Measurements from ENCODE around the gene NTM.

NTM gene

DNA sequence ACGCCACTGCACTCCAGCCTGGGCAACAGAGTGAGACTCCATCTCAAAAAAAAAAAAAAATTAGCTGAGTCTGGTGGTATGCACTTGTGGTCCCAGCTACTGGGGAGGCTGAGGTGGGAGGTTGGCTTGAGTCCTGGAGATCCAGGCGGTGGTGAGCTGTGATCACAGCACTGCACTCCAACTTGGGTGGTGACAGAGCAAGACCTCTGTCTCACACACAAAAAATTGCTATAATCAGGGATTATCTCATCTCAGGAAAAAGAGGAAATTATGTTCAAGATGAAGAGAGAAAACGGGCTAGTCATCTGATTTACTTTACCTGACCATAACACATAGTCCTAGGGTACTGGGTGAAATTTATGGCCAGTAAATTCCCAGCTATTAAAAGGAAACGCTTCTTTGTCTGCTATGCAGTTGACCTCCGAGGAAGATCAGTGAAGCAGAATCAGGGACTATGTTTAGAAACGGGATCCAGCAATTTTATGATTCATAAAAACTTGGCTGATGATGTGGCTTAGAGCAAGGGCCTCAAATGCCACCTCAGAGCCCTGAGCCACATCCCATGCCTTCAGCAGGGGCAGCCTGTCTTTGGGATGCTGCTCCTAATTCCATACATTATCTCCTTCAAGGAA is 386.2 kb downstream of the NTM start:
- DNase-seq: no peak

DNA sequence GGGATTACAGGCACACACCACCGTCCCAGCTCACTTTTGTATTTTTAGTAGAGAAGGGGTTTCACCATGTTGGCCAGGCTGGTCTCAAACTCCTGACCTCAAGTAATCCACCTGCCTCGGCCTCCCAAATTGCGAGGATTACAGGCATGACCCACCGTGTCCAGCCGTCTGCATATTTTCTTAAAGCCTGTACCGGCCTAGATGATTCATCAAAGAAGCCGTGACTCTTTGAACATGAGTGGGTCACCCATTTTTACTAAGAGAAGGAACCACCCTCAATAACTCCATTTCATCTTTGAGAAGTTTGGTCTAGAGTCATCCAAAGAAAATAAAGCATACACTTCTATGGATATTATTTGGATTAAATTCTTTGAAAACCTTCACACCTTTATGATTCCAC is 388.3 kb downstream of the NTM start:
- no peak for DNase-seq

DNA sequence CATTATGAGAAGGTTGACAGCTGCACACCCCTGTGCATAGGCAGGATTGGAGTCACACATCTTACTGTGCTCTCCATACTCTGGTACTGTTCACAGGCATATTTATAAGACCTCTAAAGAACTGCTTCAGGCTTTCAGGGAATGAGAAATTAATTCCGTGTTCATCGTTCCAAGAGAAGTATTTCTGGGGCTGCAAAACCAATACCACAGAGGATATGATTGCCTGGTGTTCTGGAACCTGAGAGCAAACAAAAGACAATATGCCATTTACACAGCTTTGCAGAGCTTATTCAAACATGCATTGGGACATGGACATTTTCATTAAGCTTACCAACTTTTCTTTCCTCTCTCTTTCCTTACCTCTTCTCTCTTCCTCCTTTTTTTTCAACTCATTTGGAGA is 388.7 kb downstream of the NTM start:
- DNase-seq: peak; percentile 55

DNA sequence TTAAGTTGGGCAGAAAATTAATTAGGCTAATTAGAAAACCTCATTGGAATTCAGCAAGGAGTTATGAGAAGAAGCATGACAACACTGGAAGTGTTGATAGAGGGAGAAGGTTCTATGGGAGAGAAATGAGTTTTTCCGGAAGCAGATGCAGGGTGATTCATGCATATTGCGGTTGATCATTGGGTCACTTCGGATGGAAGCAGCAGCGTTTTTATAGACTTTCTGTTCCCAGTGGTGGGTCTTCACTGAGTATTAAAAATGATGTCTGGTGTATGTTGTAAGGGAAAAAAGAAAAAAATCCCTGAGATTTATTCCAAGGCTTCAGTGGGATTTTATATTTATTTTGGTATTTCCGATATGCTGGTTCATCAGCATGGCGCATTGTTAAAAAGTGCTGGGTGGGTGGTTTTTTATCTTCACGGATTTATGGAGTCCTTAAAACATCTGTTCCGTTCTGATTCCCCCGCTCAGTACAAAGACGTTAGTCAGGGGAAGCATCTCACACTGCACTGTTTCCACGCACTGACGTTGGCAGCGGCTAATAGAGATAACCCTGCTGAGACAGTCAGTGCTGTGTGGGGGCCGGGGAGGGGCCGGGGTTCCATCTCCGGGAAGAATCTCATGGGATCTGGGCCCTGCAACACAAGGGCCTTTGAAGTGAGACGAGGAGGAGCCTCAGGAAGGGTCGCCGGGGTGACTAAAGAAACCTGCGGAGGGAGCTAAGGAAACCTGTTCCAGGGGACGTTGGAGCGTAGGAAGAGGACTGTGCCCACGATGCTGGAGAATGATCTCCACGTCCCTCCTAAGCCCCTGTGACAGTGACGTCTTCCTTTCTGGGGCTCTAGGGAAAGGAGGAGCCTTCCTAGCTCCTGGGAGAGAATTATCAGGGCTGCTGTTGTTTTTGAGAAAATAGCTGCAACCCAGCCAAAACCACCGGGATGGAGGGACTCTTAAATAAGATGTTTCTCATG is 390.0 kb downstream of the NTM start:
- no peak for DNase-seq

DNA sequence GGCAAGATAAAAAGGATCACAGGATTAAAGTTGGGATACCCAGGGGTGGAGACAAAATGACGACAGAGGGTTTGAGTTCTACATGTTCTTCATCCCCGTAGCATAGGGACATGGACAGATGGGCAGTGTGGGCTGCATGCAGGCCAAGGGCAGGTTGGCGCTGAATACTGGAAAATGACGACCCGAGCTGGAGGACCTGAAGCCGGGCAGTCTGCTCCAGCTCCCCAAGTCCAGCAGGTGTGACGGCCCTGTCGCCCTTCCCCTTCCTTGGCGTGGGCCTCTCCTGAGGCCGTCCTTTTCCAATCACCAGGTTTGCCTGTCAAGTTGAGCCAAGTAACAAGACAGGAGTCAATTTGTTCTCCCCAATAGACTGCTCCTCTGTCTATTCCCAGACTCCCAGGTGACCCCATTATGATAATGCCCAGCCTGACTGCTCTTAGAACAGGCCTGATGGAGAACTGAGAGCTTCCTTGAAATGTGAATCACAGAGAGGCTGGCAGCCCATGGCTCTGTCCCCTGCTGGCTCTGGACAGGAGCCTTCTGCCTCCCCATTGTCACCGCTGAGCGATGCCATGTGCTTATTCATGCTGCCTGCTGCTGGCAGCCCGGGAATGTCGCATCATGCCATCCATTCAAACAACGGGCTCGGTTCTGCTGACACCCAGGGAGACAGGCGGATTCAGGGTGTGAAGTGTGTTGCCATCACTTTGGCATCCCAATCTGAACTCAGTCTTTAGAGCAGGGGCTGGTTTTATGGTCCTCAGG is 392.1 kb downstream of the NTM start:
- peak; percentile 41 for DNase-seq

DNA sequence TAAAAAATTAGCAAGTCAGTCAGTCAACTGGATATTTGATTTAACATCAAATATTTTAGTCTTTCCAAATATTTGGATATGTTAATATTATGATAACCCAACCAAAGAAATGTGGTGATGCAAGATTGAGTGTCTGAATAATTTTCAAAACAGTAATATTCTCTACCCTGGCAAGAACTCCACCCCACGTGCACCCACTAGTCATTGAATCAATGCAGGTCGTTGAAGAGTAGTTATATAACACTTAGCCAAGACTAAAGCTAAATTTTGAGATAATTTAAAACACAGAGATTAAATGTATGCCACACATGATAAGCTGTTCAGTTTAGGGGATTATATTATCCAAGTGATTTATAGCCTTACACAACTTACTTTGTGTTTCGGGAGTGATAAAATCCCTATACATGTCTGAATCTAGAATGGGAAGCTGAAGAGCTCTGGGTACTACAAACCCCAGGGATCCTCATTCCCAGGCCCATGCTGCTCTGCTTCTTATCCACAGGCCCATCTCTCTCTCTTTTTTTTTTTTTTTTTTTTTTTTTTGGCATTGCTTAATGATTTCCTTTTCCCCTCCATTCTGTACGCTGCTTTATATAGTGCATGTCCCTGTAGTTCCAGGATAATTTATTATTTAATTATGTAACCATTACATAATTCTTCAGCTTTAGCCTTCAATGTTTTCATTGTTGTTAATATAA is 392.9 kb downstream of the NTM start:
- peak; percentile 30 for DNase-seq

DNA sequence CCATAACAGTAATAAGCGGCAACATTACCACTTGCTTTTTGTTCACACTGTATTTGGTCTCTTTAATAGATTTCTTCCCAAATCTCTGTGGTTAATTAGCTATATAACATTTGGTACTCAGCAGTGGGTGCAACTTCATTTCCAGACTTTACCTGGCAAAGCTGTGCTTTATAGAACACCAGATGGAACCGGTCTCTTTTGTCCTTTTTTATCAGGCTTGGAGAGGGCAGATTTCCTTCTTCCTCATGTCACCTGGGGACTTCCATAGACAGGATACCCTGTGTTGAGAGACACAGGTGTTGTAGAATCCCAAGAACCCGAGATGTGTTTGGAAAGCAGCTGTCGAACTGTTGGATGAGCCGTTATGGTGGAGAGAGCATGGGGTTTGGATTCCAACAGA is 393.7 kb downstream of the NTM start:
- DNase-seq: peak; percentile 98

DNA sequence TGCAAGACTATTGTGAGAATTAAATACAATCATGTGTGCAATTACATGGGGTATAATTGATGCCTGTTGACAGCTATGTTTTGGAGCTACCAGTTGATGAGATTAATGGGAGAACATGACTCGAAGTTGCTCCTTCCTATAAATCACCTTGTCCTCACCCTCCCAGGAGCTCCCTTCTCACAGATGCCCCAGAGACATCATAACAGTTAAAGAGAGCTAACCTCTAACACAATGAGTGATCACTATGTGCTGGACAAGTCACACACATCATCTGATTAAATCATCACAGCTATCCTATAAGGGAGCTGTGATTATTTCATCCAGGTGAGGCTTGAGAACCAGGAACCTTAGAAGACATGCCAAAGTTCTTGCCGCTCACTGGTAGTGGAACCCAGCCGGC is 394.2 kb downstream of the NTM start:
- DNase-seq: peak; percentile 98

DNA sequence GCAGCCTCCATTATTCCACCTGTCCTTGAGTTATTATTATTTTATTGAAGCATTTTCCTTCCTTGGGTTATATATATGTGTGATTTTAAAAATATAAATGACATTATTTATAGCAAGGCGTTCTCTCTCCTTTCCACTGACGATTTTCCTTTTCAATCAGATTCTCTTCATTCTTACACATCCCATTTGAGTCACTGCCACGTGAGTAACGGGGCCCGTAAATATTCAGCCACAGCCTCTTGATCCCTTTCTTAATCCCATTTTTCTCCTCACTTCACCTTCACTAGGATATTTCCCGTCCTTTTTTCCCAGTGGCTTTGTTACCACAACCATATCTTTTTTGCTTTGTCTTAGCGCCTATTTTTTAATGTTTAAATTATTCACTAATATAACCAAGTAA is 396.2 kb downstream of the NTM start:
- DNase-seq: no peak

DNA sequence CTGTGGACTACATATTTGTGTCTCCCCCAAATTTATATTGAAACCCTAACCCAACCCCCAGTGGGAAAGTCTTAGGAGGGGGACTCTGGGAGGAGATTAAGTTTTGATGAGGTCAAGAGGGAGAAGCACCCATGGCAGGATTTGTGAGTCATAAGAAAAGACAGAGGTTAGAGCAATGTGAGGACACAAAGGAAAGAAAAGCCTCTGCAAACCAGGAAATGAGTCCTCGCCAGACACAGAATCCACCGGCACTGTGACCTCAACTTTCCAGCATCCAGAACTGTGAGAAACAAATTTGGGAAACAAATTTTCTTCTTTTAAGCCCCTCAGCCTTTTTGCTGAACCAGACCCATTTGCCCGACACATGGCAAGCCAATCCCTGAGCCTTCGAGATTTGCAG is 397.0 kb downstream of the NTM start:
- DNase-seq: no peak

DNA sequence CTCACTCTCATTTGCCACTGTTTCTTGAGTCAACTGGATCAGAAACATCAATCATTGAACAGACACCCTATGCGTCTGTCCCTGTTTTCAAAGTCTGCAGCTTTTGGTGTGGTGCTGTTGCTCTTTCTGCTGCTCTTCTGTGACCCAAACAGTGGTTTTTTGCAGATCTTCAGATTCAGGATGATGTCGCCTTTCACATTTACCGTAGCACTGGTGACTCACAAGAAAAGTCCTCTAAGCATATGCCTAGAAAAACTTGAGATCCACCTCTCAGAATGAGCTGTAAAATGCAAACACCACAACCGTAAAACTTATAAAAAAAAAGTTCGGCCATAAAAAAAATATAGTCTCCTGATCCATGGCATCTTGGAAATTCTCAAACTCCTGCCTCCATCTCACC is 400.4 kb downstream of the NTM start:
- DNase-seq: no peak

DNA sequence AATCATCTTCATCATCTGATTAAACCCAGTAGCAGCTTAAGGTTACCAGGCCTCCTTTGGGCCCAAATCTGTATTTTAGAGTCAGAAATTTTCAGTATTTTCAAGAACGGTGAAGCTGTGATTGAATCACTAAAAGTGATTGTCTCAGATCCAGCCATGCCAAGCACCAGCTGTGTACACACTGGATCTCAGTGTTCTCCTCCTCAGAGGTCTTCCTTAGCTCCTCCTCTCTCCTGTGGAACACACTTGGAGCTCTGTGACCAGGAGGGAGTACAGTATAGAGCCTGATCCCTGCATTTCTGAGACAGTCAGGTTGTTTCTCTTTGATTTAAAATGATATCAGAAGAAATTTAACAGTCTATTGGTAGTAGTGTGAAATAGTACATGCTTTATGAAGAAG is 401.1 kb downstream of the NTM start:
- peak; percentile 33 for DNase-seq

DNA sequence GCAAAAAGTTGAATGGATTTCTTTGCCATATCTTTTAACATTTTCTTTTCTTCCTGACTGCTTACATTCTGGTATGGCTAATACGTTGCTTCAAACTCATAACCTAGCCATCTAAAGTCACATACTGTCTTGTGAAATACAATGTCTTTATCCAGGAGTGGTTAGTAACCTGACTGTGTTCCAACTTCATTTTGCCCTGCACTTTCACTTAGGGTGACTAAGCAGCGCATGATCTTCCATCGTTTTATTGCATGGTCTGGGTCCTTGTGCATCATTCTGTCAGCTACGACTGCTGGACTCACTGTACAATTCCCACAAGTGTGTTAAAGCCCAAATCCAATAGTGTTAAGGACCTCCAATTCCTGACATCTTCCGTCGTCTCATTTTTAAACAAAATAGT is 403.2 kb downstream of the NTM start:
- no peak for DNase-seq

DNA sequence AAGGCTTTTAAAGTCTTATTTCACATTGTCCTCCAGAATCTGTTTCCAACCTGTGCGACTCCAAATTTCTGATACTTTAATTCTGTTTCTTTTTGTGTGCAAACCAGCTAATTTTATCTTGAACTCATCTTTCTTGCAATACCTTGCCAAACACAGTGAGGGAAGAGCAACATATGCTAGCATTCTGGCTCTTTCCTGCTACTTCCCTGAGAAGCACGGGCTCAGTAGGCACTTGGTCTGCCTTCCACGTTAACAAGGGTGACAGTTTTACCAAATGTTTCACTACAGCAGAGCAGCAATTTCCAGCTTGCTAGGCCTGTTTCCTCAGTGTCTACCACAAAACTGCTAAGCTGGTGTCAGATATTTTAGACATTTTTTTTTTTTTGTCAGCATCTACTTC is 405.8 kb downstream of the NTM start:
- no peak for DNase-seq

DNA sequence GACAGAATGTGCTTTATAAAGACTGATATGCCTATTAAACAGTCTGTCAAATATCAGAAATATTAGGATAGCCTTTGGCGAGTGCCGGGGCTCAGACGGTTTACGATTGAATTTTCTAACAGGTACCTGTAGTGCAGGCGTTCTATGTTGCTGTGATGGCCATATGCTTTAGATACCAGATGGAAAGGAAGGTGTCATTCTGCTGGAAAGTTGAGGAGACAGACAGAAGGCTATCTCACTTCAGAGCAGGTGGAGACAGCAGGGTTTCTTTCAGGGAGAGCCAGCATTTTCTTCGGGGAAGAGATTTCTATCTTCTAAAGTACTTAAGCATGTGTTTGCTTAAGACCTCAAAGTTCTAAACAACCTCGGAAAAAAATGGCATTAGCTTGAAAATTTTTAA is 415.4 kb downstream of the NTM start:
- peak; percentile 63 for DNase-seq

DNA sequence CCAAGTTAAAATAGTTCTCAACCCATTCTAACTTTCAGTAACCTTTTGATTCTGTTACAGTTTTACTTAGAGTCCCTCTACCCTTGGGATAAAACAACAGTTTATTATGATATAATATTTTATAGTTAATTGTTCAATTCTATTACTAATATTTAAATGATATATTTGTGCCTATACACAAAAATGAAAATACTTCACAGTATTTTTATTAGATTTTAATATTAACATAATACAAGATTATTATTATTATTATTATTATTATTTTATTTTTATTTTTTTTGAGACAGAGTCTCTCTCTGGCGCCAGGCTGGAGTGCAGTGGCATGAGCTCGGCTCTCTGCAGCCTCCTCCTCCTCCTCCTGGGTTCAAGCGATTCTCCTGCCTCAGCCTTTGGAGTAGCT is 416.7 kb downstream of the NTM start:
- DNase-seq: no peak

DNA sequence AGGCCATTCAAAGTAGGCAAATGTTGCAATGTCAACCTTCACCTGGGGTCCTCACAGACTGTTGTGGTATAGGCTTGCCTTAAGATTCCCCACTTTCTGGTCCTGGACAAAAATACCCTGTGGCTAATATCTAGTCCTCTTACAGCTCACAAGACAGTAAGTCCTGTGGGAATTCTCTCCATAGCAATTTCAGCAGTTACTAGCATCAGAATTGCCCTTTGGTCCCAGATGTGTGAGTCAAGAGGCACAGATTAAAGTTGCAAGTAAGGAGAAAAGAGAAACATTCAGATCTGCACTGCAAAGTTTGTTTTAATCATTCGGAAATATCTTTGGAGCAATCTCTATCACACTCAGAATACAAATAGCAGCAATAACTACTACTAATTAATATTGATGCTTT is 420.2 kb downstream of the NTM start:
- DNase-seq: peak; percentile 26

DNA sequence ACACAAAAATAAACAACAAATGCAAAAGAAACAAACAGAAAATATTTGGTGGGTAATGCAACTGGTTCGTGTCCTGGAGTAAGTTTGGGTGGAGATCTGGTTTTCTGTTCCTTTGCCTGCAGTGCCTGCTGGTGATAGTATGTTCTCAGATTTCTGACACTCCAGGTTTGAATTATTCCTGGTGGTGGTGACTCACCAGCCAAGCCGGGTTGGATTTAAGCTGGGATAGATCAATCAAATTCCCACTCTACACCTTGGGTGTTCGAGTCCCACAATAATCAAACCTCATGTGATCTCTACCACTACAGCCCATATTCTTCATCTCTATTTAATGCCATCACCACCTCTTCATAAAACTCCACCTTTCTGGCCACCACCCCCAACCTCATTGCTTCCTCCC is 421.8 kb downstream of the NTM start:
- peak; percentile 62 for DNase-seq

DNA sequence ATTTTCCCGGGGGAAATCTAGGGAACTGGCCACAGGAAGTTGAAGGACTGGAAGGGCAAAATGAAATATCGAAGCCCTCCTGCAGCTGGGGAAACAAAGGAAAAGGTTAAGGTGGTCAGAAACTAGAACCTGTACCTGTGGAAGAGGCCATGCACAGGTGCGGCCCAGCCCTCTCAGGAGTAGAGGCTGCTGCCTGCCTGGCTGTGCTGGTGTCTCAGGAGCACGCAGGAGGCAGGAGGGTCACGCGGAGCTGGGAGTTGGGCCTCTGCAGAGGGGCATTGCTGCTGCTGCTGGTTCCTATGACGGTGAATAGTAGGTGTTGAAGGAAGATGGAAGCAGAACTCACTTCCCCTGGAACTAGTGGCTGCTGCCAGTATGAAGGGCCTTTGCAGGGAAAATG is 425.7 kb downstream of the NTM start:
- peak; percentile 84 for DNase-seq

DNA sequence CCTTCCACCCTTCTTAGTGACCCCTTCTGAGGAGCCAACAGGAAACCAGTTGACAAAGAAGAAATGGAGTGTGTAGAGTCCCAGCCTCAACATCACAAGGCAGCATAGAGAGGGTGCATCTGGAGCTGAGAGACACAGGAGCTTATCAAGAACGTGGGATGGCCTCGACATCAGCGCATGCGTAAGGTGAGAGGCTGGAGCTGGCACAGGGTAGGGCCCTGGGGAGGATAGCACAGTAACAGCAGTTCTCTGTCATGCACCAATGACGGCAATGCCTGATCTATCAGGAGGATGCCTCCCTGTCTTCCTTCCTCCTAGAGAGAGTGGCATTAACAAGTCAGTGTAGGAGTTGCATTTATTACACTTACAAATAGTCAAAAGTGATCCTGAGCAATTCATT is 426.1 kb downstream of the NTM start:
- peak; percentile 82 for DNase-seq

DNA sequence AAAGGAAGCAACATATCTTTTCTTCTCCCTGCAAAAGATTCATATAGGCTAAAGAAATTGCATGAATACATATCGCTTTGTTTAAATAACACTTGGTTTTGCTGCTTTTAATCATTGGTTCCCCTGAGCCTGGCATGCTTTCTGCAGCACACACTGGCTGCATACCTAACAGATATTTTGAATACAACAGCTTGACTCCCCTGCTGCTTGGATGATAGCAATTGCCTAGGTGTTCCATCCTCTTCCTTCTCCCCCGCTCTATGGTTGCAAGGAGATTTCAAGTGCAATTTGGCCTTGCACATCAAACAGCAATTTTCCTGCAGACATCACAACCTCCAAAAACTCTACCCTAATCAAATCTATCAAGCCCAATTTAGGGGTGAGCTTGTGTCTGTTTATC is 430.0 kb downstream of the NTM start:
- peak; percentile 66 for DNase-seq

DNA sequence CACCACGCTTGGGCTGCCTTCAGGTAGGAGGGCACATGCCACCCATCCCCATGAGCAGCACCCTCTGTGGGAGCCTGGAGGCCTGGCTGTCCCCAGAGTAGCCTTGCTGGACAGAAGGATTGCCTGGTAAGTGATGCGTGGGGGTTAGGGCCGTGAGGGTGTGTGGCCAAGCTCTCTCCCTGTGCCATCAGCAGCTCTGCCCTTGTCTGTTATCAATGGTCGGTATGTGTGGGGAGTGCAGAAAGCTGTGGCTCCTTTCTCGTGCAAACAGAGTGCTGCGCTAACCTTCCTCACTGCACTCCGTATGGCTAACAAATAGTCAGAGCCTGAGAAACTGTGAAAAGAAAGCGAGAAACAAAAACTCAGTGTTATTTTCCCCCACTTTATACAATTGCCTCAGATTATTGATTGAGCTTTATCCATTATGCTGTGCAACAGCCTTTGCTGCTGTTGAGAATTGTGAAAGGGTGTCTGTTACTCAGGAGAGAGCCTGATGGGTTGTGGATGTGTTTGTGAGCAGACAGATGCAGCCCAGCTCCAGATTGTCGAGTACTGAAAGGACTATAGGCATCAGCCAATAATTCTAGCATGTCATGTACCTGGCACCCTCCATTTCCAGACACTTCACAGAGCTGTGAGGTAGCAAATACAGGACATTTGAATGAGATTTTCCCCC is 432.2 kb downstream of the NTM start:
- DNase-seq: no peak

DNA sequence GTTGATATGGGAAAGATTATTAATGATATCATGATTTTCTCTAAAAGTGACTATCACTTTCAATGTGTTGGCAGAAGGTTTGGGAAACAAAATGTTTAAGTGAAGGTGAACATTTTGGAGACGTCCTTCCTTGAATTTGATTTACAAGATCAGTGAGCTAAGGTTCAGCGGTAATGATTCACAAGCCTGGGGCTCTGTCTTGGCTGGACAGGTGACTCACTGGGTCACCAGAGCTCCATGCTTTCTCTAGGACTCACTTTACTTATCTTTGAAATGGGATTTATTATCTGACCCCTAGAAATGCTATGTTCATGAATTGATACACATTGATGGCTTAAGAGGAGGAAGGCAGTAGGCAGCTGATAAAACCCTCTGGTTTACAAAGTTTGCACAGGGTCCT is 437.5 kb downstream of the NTM start:
- no peak for DNase-seq
